ENCODE data around the gene RPL36.

Gene RPL36

GRCh38 chr19:5673752-5674151 is 16.3 kb upstream of the RPL36 start:
- H3K4me2 ChIP-seq (ENCODE audit: insufficient read depth, low read length), result no peak overlapping the region
- ATAC-seq (ENCODE audit: insufficient read depth, low read depth) (no peak), DNase-seq (no peak)
- H3K36me3 ChIP-seq (ENCODE audit: insufficient read depth, low read length), result peaks cover 41% of the 10 kb centered on the region
- H4K20me1 ChIP-seq (ENCODE audit: insufficient read depth, low read length), result 0 out of 2 replicates have a peak, but pooled peaks cover 6% of the 10 kb centered on the region
- H3K27ac ChIP-seq (ENCODE audit: low read length), result no peak overlapping the region
- no peak overlapping the region for H3K4me3 ChIP-seq (ENCODE audit: low read depth in 1 of 2, low read length in 2 of 2)
- TF ChIP-seq EZH2 (IDR thresholded peaks at IDR 0.05; ENCODE audit: borderline replicate concordance, low read depth, low read length, severe bottlenecking), result no peak
- TF ChIP-seq, protein P1, sequence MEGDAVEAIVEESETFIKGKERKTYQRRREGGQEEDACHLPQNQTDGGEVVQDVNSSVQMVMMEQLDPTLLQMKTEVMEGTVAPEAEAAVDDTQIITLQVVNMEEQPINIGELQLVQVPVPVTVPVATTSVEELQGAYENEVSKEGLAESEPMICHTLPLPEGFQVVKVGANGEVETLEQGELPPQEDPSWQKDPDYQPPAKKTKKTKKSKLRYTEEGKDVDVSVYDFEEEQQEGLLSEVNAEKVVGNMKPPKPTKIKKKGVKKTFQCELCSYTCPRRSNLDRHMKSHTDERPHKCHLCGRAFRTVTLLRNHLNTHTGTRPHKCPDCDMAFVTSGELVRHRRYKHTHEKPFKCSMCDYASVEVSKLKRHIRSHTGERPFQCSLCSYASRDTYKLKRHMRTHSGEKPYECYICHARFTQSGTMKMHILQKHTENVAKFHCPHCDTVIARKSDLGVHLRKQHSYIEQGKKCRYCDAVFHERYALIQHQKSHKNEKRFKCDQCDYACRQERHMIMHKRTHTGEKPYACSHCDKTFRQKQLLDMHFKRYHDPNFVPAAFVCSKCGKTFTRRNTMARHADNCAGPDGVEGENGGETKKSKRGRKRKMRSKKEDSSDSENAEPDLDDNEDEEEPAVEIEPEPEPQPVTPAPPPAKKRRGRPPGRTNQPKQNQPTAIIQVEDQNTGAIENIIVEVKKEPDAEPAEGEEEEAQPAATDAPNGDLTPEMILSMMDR (IDR thresholded peaks at IDR 0.05; ENCODE audit: borderline replicate concordance, extremely low read depth, low read length, poor library complexity, severe bottlenecking), result no peak
- H3K9me3 ChIP-seq (ENCODE audit: insufficient read depth, low read length, severe bottlenecking), result no peaks in the 10 kb centered on the region
- H3K27me3 ChIP-seq (ENCODE audit: insufficient read depth, low read length, poor library complexity), result no peaks in the 10 kb centered on the region
- no peak overlapping the region for H2AFZ ChIP-seq (ENCODE audit: low read depth, low read length)
- H3K9ac ChIP-seq (ENCODE audit: low read depth, low read length), result no peak overlapping the region
- H3K4me1 ChIP-seq (ENCODE audit: insufficient read depth, low read length), result 0 out of 2 replicates have a peak, but pooled peaks cover under 1% of the 10 kb centered on the region
- no peaks in the 10 kb centered on the region for H3K79me2 ChIP-seq (ENCODE audit: insufficient read depth, low read length)

GRCh38 chr19:5674714-5675113 is 15.4 kb upstream of the RPL36 start:
- Histone ChIP-seq H3K4me3 (ENCODE audit: low read depth in 1 of 2, low read length in 2 of 2) (no peak overlapping the region), H3K27ac (ENCODE audit: low read length) (no peak overlapping the region), H2AFZ (ENCODE audit: low read depth, low read length) (no peak overlapping the region), H3K27me3 (ENCODE audit: insufficient read depth, low read length, poor library complexity) (no peaks in the 10 kb centered on the region), H3K79me2 (ENCODE audit: insufficient read depth, low read length) (peaks cover 8% of the 10 kb centered on the region), H3K4me2 (ENCODE audit: insufficient read depth, low read length) (no peak overlapping the region), H3K36me3 (ENCODE audit: insufficient read depth, low read length) (peaks cover 32% of the 10 kb centered on the region), H3K4me1 (ENCODE audit: insufficient read depth, low read length) (peaks cover 10% of the 10 kb centered on the region), H3K9ac (ENCODE audit: low read depth, low read length) (no peak overlapping the region), H3K9me3 (ENCODE audit: insufficient read depth, low read length, severe bottlenecking) (no peaks in the 10 kb centered on the region), H4K20me1 (ENCODE audit: insufficient read depth, low read length) (0 out of 2 replicates have a peak, but pooled peaks cover 6% of the 10 kb centered on the region)
- TF ChIP-seq, protein P1 (IDR thresholded peaks at IDR 0.05; ENCODE audit: borderline replicate concordance, extremely low read depth, low read length, poor library complexity, severe bottlenecking), result no peak
- TF ChIP-seq EZH2 (IDR thresholded peaks at IDR 0.05; ENCODE audit: borderline replicate concordance, low read depth, low read length, severe bottlenecking), result no peak
- DNase-seq (no peak), ATAC-seq (ENCODE audit: insufficient read depth, low read depth) (no peak)

DNA sequence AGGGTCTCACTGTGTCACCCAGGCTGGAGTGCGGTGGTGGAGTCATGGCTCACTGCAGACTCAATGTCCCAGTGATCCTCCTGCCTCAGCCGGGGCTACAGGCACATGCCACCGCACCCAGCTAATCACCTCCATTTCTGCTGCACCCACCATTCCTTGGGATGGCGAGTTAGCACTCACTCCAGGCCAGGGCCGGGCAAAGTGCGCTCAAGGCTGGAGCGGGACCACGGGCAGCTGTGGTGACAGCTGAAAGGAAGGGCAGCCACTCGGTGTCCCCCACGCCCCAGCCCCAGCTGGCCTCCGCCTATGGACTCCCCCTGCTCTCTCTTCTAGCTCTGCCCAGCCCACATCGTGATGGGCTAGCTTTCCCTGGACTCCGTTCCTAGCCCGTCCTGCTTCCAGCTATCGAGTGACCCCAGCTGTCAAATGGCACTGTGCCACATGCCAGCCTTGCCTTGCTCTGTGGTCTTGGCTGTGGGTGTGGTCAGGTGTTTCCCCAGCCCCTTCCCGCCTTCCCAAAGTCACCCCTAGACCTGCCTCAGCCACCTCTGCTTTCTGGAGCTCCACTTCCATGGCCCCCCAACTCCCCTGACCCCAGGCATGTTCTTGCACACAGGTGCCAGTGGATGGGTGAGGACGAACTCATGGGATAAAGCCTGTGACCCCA is 13.9 kb upstream of the RPL36 start:
- Histone ChIP-seq H3K4me3 (ENCODE audit: low read depth in 1 of 2, low read length in 2 of 2) (no peak overlapping the region), H3K79me2 (ENCODE audit: insufficient read depth, low read length) (peaks cover 13% of the 10 kb centered on the region), H4K20me1 (ENCODE audit: insufficient read depth, low read length) (0 out of 2 replicates have a peak, but pooled peaks cover 6% of the 10 kb centered on the region), H3K4me2 (ENCODE audit: insufficient read depth, low read length) (no peak overlapping the region), H3K27ac (ENCODE audit: low read length) (no peak overlapping the region), H3K9ac (ENCODE audit: low read depth, low read length) (no peak overlapping the region), H3K9me3 (ENCODE audit: insufficient read depth, low read length, severe bottlenecking) (no peaks in the 10 kb centered on the region), H3K27me3 (ENCODE audit: insufficient read depth, low read length, poor library complexity) (no peaks in the 10 kb centered on the region), H3K4me1 (ENCODE audit: insufficient read depth, low read length) (peaks cover 15% of the 10 kb centered on the region), H2AFZ (ENCODE audit: low read depth, low read length) (no peak overlapping the region), H3K36me3 (ENCODE audit: insufficient read depth, low read length) (peaks cover 25% of the 10 kb centered on the region)
- DNase-seq, result no peak
- no peak for ATAC-seq (ENCODE audit: insufficient read depth, low read depth)
- no peak for TF ChIP-seq EZH2 (IDR thresholded peaks at IDR 0.05; ENCODE audit: borderline replicate concordance, low read depth, low read length, severe bottlenecking)
- TF ChIP-seq, protein P1 (IDR thresholded peaks at IDR 0.05; ENCODE audit: borderline replicate concordance, extremely low read depth, low read length, poor library complexity, severe bottlenecking), result no peak

All from DND-41 (cell line).